ENCODE results near the gene NRF1.
"Not testable (repeated sequence)": the region's sequence is repeated elsewhere in the genome, so short reads cannot be mapped to it uniquely, and the experiment has no call there.

NRF1 gene

GRCh38 chr7:129572205-129572604 is 39.3 kb upstream of the NRF1 start:
- DNase-seq (ENCODE audit: low read depth): no peak
- no peak overlapping the region for H3K4me3 ChIP-seq (ENCODE audit: low read depth, low read length)
- no peak for TF ChIP-seq CTCF (conservative IDR thresholded peaks at IDR 0.05; ENCODE audit: low read depth, low read length)

- no peak overlapping the region for H3K4me3 ChIP-seq (ENCODE audit: low read depth, low read length)
- peak; percentile 56 for DNase-seq (ENCODE audit: low read depth)
- TF ChIP-seq CTCF (conservative IDR thresholded peaks at IDR 0.05; ENCODE audit: low read depth, low read length): no peak
These were observed 37.0 kb upstream of the NRF1 start for GRCh38 chr7:129574487-129574886.

GRCh38 chr7:129575699-129576098 is 35.8 kb upstream of the NRF1 start:
- no peak overlapping the region for H3K4me3 ChIP-seq (ENCODE audit: low read depth, low read length)

GRCh38 chr7:129576138-129576537 is 35.4 kb upstream of the NRF1 start:
- no peak for TF ChIP-seq CTCF (conservative IDR thresholded peaks at IDR 0.05; ENCODE audit: low read depth, low read length)
- DNase-seq (ENCODE audit: low read depth): no peak

More at GRCh38 chr7:129575699-129576098, 35.8 kb upstream of the NRF1 start:
- no peak for TF ChIP-seq CTCF (conservative IDR thresholded peaks at IDR 0.05; ENCODE audit: low read depth, low read length)
- DNase-seq (ENCODE audit: low read depth): no peak

GRCh38 chr7:129578829-129579228 is 32.7 kb upstream of the NRF1 start:
- DNase-seq (ENCODE audit: low read depth): no peak
- TF ChIP-seq CTCF (conservative IDR thresholded peaks at IDR 0.05; ENCODE audit: low read depth, low read length): no peak
- no peak overlapping the region for H3K4me3 ChIP-seq (ENCODE audit: low read depth, low read length)

More at GRCh38 chr7:129576138-129576537, 35.4 kb upstream of the NRF1 start:
- H3K4me3 ChIP-seq (ENCODE audit: low read depth, low read length): no peak overlapping the region

GRCh38 chr7:129586179-129586578 is 25.3 kb upstream of the NRF1 start:
- H3K4me3 ChIP-seq (ENCODE audit: low read depth, low read length); DNase-seq (ENCODE audit: low read depth): not testable (repeated sequence)

GRCh38 chr7:129588268-129588667 is 23.3 kb upstream of the NRF1 start:
- no peak for DNase-seq (ENCODE audit: low read depth)
- no peak for TF ChIP-seq CTCF (conservative IDR thresholded peaks at IDR 0.05; ENCODE audit: low read depth, low read length)

GRCh38 chr7:129591868-129592267 is 19.7 kb upstream of the NRF1 start:
- H3K4me3 ChIP-seq (ENCODE audit: low read depth, low read length): no peak overlapping the region
- no peak for TF ChIP-seq CTCF (conservative IDR thresholded peaks at IDR 0.05; ENCODE audit: low read depth, low read length)
- DNase-seq (ENCODE audit: low read depth): no peak

More at GRCh38 chr7:129588268-129588667, 23.3 kb upstream of the NRF1 start:
- no peak overlapping the region for H3K4me3 ChIP-seq (ENCODE audit: low read depth, low read length)

- not testable (repeated sequence) for DNase-seq (ENCODE audit: low read depth); H3K4me3 ChIP-seq (ENCODE audit: low read depth, low read length)
These were observed 15.1 kb upstream of the NRF1 start for GRCh38 chr7:129596386-129596785.

Data from choroid plexus epithelial cell (primary cell).